OCI-LY3 (cell line): ENCODE data around the gene ZNF627.
A peak's percentile ranks its signal among the peaks of the same experiment; 100 is the strongest.
"Not testable (repeated sequence)": the region's sequence is repeated elsewhere in the genome, so short reads cannot be mapped to it uniquely, and the experiment has no call there.

Source experiments
- H2AFZ ChIP-seq: fragments of 200-600, 300-600 bp; shearing (Covaris generic); 2 replicates; pipeline ENCODE4 v1.6.0; 2014; ENCODE audit warnings: antibody characterized with exemption, low read depth, low read length
- H3K27ac ChIP-seq: fragments of 200-600, 300-600 bp; sonication (generic); 2 replicates; pipeline ENCODE4 v1.5.1; 2014; ENCODE audit warnings: mild to moderate bottlenecking, low read length, moderate library complexity, mixed read lengths
- H3K27me3 ChIP-seq: fragments of 200-600, 300-600 bp; sonication (generic); 2 replicates; pipeline ENCODE4 v1.6.1; 2014; ENCODE audit warnings: low read depth, low read length, mixed read lengths
- H3K36me3 ChIP-seq: fragments of 200-600, 300-600 bp; sonication (generic); replicated peaks from 2 replicates; pipeline ENCODE3; 2014; ENCODE audit warnings: low read depth, low read length, mixed read lengths
- H3K4me1 ChIP-seq: fragments of 300-600, 200-600 bp; sonication (generic); 2 replicates; pipeline ENCODE4 v1.6.1; 2014; ENCODE audit warnings: low read length, mixed read lengths
- H3K4me2 ChIP-seq: fragments of 200-600, 300-600 bp; sonication (generic); 2 replicates; pipeline ENCODE4 v1.6.1; 2014; ENCODE audit warnings: low read length, mixed read lengths
- H3K4me3 ChIP-seq: fragments of 300-600, 200-600 bp; sonication (generic); 2 replicates; pipeline ENCODE4 v1.5.1; 2014; ENCODE audit warnings: antibody characterized with exemption, mild to moderate bottlenecking, low read length, moderate library complexity
- H3K79me2 ChIP-seq: fragments of 300-600, 200-600 bp; shearing (Covaris generic); 2 replicates; pipeline ENCODE4 v1.6.1; 2014; ENCODE audit warnings: mild to moderate bottlenecking, low read length, mixed read lengths
- H3K9ac ChIP-seq: fragments of 300-600, 200-600 bp; shearing (Covaris generic); 2 replicates; pipeline ENCODE4 v1.6.0; 2014; ENCODE audit warnings: mild to moderate bottlenecking, low read length, moderate library complexity
- H3K9me3 ChIP-seq: fragments of 200-600, 300-600 bp; shearing (Covaris generic); 2 replicates; pipeline ENCODE4 v1.6.1; 2014; ENCODE audit warnings: low read length, mixed read lengths; ENCODE audit not compliant: insufficient read depth
- H4K20me1 ChIP-seq: fragments of 200-600, 300-600 bp; sonication (generic); 2 replicates; pipeline ENCODE4 v1.6.1; 2016; ENCODE audit warnings: low read length, mixed read lengths; ENCODE audit not compliant: insufficient read depth
- EZH2phosphoT487 ChIP-seq: fragments of 200-600 bp; shearing (Covaris generic); IDR thresholded peaks from 2 replicates; pipeline ENCODE4 v1.6.1; 2018; ENCODE audit warnings: antibody characterized with exemption, mixed run types, low read depth
- TF ChIP-seq, protein P1 (sequence below): fragments of 200-600, 300-600 bp; sonication (generic); IDR thresholded peaks from 2 replicates; pipeline ENCODE4 v1.5.1; 2014; ENCODE audit warnings: antibody characterized with exemption, low read length, low read depth

ZNF627 gene

DNA sequence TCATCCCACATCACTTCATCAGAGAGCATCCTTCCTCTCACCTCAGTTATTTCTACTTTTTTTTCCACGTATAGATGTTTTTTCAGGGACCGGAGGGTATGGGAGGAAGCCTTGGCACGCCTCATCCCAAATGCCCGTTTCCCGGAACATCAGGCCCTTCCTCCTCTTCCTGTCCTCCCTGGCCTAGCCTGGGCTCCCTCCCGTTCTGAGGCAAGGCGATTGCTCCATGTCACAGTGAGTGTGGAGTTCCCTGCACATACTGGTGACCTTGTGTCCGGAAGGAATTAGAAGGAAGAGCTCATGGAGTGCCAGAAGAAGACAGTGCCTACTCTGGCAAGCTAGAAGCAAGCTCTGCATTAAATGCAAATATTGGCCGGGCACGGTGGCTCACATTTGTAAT lies 1.1 kb upstream of the ZNF627 start:
- Histone ChIP-seq H3K4me1 (peaks cover 18% of the 10 kb centered on the region), H2AFZ (no peak overlapping the region), H3K27ac (no peak overlapping the region), H3K9me3 (no peaks in the 10 kb centered on the region), H3K36me3 (peaks cover 23% of the 10 kb centered on the region), H3K4me2 (no peak overlapping the region), H3K79me2 (peaks cover 34% of the 10 kb centered on the region), H4K20me1 (peaks cover 10% of the 10 kb centered on the region), H3K4me3 (no peak overlapping the region), H3K9ac (no peak overlapping the region), H3K27me3 (no peaks in the 10 kb centered on the region)
- TF ChIP-seq EZH2phosphoT487 = no peak
- TF ChIP-seq, protein P1, sequence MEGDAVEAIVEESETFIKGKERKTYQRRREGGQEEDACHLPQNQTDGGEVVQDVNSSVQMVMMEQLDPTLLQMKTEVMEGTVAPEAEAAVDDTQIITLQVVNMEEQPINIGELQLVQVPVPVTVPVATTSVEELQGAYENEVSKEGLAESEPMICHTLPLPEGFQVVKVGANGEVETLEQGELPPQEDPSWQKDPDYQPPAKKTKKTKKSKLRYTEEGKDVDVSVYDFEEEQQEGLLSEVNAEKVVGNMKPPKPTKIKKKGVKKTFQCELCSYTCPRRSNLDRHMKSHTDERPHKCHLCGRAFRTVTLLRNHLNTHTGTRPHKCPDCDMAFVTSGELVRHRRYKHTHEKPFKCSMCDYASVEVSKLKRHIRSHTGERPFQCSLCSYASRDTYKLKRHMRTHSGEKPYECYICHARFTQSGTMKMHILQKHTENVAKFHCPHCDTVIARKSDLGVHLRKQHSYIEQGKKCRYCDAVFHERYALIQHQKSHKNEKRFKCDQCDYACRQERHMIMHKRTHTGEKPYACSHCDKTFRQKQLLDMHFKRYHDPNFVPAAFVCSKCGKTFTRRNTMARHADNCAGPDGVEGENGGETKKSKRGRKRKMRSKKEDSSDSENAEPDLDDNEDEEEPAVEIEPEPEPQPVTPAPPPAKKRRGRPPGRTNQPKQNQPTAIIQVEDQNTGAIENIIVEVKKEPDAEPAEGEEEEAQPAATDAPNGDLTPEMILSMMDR = no peak

GRCh38 chr19:11598103-11598483 lies 810 bp downstream of the ZNF627 start:
- Histone ChIP-seq H3K79me2 (peaks cover 50% of the 10 kb centered on the region), H3K27ac (no peak overlapping the region), H3K9ac (peak overlapping the region; percentile 82), H2AFZ (no peak overlapping the region), H3K9me3 (no peaks in the 10 kb centered on the region), H3K4me2 (peak overlapping the region; percentile 69), H3K27me3 (no peaks in the 10 kb centered on the region), H3K36me3 (peaks cover 38% of the 10 kb centered on the region), H3K4me1 (peaks cover 18% of the 10 kb centered on the region), H3K4me3 (peak overlapping the region; percentile 85), H4K20me1 (peaks cover 17% of the 10 kb centered on the region)
- no peak for TF ChIP-seq EZH2phosphoT487
- TF ChIP-seq, protein P1 = no peak

- H3K27me3 ChIP-seq = no peaks in the 10 kb centered on the region
- no peak overlapping the region for H2AFZ ChIP-seq
- H3K4me3 ChIP-seq = peak overlapping the region; percentile 85; the same call in 1 of the 2 replicates
- no peaks in the 10 kb centered on the region; the same call in 1 of the 2 replicates for H3K9me3 ChIP-seq
- H3K36me3 ChIP-seq = peaks cover 44% of the 10 kb centered on the region
- H3K4me1 ChIP-seq = peaks cover 18% of the 10 kb centered on the region
- no peak overlapping the region for H3K9ac ChIP-seq
- peak overlapping the region; percentile 69 for H3K4me2 ChIP-seq
- no peak overlapping the region for H3K27ac ChIP-seq
- TF ChIP-seq, protein P1 = no peak
- no peak for TF ChIP-seq EZH2phosphoT487
- peaks cover 17% of the 10 kb centered on the region for H4K20me1 ChIP-seq
- H3K79me2 ChIP-seq = peaks cover 50% of the 10 kb centered on the region
Measured at GRCh38 chr19:11598746-11599145, 1.5 kb downstream of the ZNF627 start.

- H3K4me2 ChIP-seq = peak overlapping the region; percentile 6; the same call in 1 of the 2 replicates
Measured at GRCh38 chr19:11599704-11600103, 2.4 kb downstream of the ZNF627 start.

More at GRCh38 chr19:11599704-11600103, 2.4 kb downstream of the ZNF627 start:
- Histone ChIP-seq H4K20me1 (peaks cover 17% of the 10 kb centered on the region), H3K36me3 (peaks cover 54% of the 10 kb centered on the region), H3K79me2 (peaks cover 57% of the 10 kb centered on the region), H3K4me1 (peaks cover 18% of the 10 kb centered on the region)
- not testable (repeated sequence) for H3K9me3 ChIP-seq, H3K27me3 ChIP-seq, H3K4me3 ChIP-seq, H3K9ac ChIP-seq, H2AFZ ChIP-seq, H3K27ac ChIP-seq
